ENCODE results near the gene MED13L.
A peak's percentile ranks its signal among the peaks of the same experiment; 100 is the strongest.

Gene MED13L

DNA sequence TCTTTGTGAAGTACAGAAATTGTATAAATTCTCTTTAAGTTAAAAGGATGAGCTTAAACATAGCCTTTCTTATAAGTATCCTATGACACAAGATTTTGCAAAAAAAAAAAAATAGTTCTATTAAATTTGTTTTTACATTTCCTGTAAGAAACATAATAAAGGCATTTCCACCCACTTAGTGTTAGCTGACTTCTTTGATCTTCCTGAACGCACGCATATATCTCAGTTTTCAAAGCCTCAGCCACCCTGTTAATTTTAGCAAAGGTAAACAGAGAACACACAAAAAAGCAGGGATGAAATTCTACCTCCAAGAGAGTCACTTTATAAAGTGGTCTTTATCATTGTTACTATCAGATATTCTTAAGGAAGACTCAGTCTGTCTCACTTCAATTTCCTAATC lies 277.9 kb downstream of the MED13L start:
- no peaks in the 10 kb centered on the region for H3K4me1 ChIP-seq (ENCODE audit: control insufficient read depth in 1 of 2, insufficient read depth in 1 of 2, low read depth in 1 of 2, low read length in 1 of 2)
- H3K36me3 ChIP-seq: peaks cover 82% of the 10 kb centered on the region
- H3K9me3 ChIP-seq: no peaks in the 10 kb centered on the region
- H3K27me3 ChIP-seq: no peaks in the 10 kb centered on the region
- H3K4me3 ChIP-seq (ENCODE audit: low read depth in 1 of 2, low read length in 1 of 2): no peak overlapping the region
- TF ChIP-seq, protein P1, sequence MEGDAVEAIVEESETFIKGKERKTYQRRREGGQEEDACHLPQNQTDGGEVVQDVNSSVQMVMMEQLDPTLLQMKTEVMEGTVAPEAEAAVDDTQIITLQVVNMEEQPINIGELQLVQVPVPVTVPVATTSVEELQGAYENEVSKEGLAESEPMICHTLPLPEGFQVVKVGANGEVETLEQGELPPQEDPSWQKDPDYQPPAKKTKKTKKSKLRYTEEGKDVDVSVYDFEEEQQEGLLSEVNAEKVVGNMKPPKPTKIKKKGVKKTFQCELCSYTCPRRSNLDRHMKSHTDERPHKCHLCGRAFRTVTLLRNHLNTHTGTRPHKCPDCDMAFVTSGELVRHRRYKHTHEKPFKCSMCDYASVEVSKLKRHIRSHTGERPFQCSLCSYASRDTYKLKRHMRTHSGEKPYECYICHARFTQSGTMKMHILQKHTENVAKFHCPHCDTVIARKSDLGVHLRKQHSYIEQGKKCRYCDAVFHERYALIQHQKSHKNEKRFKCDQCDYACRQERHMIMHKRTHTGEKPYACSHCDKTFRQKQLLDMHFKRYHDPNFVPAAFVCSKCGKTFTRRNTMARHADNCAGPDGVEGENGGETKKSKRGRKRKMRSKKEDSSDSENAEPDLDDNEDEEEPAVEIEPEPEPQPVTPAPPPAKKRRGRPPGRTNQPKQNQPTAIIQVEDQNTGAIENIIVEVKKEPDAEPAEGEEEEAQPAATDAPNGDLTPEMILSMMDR (IDR thresholded peaks at IDR 0.05): no peak
- no peak overlapping the region for H3K27ac ChIP-seq

DNA sequence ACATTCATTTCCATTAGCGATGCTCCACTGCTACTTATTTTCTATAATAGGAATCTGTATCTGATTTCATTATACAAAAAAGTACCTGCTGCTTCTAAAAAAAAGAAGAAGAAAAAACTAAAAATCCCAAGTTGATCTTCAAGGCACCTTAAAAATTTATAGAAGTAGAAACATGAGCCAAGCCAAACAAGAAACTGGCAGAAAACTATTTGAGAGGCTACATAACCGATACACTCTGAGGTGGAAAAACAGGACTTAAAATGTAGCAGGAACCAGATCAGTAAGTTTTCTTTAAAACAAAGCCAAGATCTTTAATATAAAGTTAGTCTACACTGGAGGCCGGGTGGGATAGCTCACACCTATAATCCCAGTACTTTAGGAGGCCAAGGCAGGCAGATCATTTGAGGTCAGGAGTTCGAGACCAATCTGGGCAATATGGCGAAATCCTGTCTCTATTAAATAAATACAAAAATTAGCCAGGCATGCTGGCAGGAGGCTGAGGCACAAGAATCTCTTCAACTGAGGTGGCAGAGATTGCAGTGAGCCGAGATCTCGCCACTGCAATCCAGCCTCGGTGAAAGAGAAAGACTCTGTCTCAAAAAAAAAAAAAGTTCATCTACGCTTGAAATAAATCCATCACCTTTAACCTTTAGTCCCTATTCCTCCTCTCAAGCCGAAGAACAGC lies 278.6 kb downstream of the MED13L start:
- peaks cover 81% of the 10 kb centered on the region for H3K36me3 ChIP-seq
- H3K4me1 ChIP-seq (ENCODE audit: control insufficient read depth in 1 of 2, insufficient read depth in 1 of 2, low read depth in 1 of 2, low read length in 1 of 2): no peaks in the 10 kb centered on the region
- H3K27me3 ChIP-seq: no peaks in the 10 kb centered on the region
- TF ChIP-seq, protein P1 (IDR thresholded peaks at IDR 0.05): no peak
- H3K4me3 ChIP-seq (ENCODE audit: low read depth in 1 of 2, low read length in 1 of 2): no peak overlapping the region
- H3K9me3 ChIP-seq: no peaks in the 10 kb centered on the region
- peak overlapping the region; percentile 45 for H3K27ac ChIP-seq

DNA sequence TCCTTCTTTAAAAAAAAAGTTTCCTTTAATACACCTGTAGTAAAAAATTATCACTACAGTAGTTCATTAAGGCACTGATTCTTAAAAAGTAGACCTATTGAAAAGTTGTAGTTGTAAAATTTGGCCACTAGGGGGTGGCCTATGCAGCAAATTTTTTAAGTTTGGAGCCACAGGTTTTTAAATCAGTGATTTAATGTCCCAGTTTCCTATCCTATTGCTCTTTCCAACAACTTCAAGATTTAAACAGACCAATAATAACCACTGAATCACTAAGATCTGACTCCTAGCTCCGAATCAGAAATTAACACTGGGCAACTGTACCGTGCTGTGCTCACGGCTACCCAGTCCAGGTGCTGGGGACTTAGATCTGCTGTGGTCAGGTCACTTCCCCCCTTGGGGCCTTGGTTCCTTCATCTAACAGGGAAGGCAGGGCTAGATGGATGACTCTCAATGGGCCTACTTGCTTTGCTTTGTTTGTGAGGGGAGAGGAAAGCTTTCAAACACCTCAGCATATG lies 279.3 kb downstream of the MED13L start:
- TF ChIP-seq, protein P1 (IDR thresholded peaks at IDR 0.05): peak; percentile 62
- Histone ChIP-seq H3K27me3 (no peaks in the 10 kb centered on the region), H3K9me3 (no peaks in the 10 kb centered on the region), H3K4me1 (ENCODE audit: control insufficient read depth in 1 of 2, insufficient read depth in 1 of 2, low read depth in 1 of 2, low read length in 1 of 2) (no peaks in the 10 kb centered on the region), H3K4me3 (ENCODE audit: low read depth in 1 of 2, low read length in 1 of 2) (no peak overlapping the region), H3K27ac (peak overlapping the region; percentile 45), H3K36me3 (peaks cover 85% of the 10 kb centered on the region)

DNA sequence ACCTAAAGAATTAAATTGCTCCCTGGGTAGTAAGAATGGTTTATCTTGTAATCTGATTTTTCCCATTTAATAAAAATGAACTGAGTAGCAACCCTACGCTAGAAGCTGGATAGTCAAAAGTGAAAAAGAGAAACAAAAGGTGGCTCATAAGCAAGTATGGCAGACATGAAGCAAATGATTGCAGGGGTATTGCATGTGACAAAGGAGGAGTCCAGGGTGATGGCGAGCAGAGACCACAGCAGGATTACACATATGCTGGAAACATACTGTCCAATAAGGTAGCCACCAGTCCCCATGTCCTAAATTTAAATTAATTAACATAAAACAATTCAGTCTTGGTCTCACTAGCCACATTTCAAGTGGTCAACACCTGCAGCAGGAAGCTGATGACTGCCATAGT lies 283.8 kb downstream of the MED13L start:
- Histone ChIP-seq H3K27ac (peak overlapping the region; percentile 4), H3K9me3 (no peaks in the 10 kb centered on the region), H3K4me3 (ENCODE audit: low read depth in 1 of 2, low read length in 1 of 2) (no peak overlapping the region), H3K27me3 (no peaks in the 10 kb centered on the region), H3K4me1 (ENCODE audit: control insufficient read depth in 1 of 2, insufficient read depth in 1 of 2, low read depth in 1 of 2, low read length in 1 of 2) (no peaks in the 10 kb centered on the region), H3K36me3 (peaks cover 87% of the 10 kb centered on the region)
- TF ChIP-seq, protein P1 (IDR thresholded peaks at IDR 0.05): no peak

DNA sequence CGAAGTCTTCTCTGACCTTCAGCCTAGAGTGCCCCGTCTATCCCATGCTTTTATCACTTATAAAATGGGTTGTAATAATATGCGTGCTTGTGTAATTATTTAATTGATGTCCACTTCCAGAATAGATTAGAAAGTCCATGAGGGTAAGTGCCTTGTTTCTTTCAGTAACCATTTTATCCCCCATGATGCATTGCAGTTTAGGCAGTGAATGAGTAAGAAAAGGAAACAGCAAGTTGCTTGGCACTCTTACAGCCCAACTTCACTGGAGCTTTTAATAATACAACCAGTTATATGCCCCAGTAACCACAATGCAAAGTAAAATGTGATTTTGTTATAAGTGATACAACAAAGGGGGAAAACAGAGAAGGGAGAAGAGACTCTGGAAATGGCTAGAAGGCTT lies 287.3 kb downstream of the MED13L start:
- Histone ChIP-seq H3K9me3 (no peaks in the 10 kb centered on the region), H3K27me3 (no peaks in the 10 kb centered on the region), H3K4me1 (ENCODE audit: control insufficient read depth in 1 of 2, insufficient read depth in 1 of 2, low read depth in 1 of 2, low read length in 1 of 2) (no peaks in the 10 kb centered on the region), H3K36me3 (peaks cover 94% of the 10 kb centered on the region), H3K27ac (no peak overlapping the region), H3K4me3 (ENCODE audit: low read depth in 1 of 2, low read length in 1 of 2) (no peak overlapping the region)
- TF ChIP-seq, protein P1 (IDR thresholded peaks at IDR 0.05): no peak
